ENCODE measurements around the gene CD79B. TPM values are rescaled to one million over a fixed set of nuclear protein-coding genes. Genes with fewer than 3 reads are reported as not detected.

CD79B gene
- not detected in 2 replicates for total RNA-seq
- polyA plus RNA-seq = 0.23 TPM in 1 of 2 replicates, not detected in the other

DNA sequence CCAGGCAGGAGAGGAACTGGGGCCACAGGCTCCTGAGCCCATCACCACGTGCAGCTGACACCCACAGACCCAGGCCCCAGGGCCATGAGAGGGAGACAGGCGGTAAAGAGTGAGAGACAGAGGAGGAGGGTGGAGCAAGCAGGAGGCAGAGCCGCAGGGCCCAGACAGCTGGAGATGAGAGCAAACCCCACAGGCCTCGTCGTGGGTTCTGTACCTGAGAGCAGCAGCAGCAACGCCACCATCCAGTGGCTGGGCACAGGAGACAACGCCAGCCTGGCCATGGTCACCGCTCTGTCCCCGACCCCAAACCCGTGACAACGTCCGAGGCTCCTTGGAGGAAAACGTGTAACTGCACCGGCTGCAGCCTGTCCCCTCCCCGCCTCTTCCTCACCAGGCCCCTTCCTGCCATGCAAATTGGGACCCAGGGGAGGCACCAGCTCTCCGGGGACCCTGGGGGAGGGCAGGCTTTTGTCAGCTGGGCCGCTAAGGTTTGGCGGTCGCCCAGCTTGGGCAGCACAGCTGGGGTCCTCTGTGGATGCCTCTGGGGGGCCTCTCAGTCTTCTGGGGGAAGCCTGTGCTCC is at the start of gene CD79B:
Gene CD79B (minus strand): TSS at position 351 of the 581 bp plus-strand sequence. CDS start 70 bp downstream, at position 281.
- DNase-seq (ENCODE audit: low read depth in 1 of 2, low spot score in 1 of 2) = no peak
- Histone ChIP-seq H3K4me1 (ENCODE audit: low read depth) (no peaks in the 10 kb centered on the region), H3K4me3 (no peak within 1 kb of the TSS), H3K27me3 (no peaks in the 10 kb centered on the region), H3K36me3 (no peaks in the 10 kb centered on the region), H3K9me3 (ENCODE audit: low read depth) (no peaks in the 10 kb centered on the region), H3K27ac (no peak within 1 kb of the TSS)
- TF ChIP-seq CTCF (IDR thresholded peaks at IDR 0.05; ENCODE audit: low read depth, low read length) = no peak

GRCh38 chr17:63978272-63979200 is 46.4 kb upstream of the CD79B start:
- Histone ChIP-seq H3K4me1 (ENCODE audit: low read depth) (no peaks in the 10 kb centered on the region), H3K36me3 (no peaks in the 10 kb centered on the region), H3K9me3 (ENCODE audit: low read depth) (no peaks in the 10 kb centered on the region), H3K27ac (no peak overlapping the region), H3K4me3 (no peak overlapping the region), H3K27me3 (no peaks in the 10 kb centered on the region)
- TF ChIP-seq CTCF (IDR thresholded peaks at IDR 0.05; ENCODE audit: low read depth, low read length) = no peak
- no peak for DNase-seq (ENCODE audit: low read depth in 1 of 2, low spot score in 1 of 2)

- Histone ChIP-seq H3K36me3 (no peaks in the 10 kb centered on the region), H3K27me3 (no peaks in the 10 kb centered on the region), H3K9me3 (ENCODE audit: low read depth) (no peaks in the 10 kb centered on the region), H3K27ac (no peak overlapping the region), H3K4me3 (no peak overlapping the region), H3K4me1 (ENCODE audit: low read depth) (no peaks in the 10 kb centered on the region)
- no peak for DNase-seq (ENCODE audit: low read depth in 1 of 2, low spot score in 1 of 2)
- TF ChIP-seq CTCF (IDR thresholded peaks at IDR 0.05; ENCODE audit: low read depth, low read length) = no peak
Measured at GRCh38 chr17:63976702-63977101, 44.6 kb upstream of the CD79B start.

DNA sequence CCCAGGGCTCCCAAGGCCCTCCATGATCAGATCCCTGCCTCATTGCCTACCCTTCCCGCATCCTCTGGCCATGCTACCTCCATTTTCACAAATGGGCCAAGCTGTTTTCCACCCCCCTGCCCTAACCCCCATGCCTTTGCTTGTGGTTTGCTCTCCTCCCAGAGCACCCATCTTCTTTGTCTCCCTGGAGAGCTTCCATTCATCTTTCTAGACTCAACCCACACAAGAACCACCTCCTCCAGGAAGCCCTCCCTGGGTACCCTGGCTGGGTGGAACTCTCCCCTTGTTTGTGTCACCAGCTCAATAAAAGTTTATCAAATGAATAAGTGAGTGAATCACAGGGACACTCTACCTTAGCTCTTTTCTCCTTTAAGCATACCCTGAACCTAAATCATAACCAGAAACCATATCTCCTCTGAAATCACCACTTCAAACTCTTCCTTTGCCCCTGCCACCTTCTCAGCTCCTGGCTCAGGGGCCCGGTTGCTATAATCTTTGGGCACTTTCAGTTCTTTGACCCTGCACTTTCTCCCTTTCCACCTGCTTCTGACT is 43.5 kb upstream of the CD79B start:
- Histone ChIP-seq H3K36me3 (no peaks in the 10 kb centered on the region), H3K9me3 (ENCODE audit: low read depth) (no peaks in the 10 kb centered on the region), H3K27me3 (no peaks in the 10 kb centered on the region), H3K27ac (no peak overlapping the region), H3K4me3 (no peak overlapping the region), H3K4me1 (ENCODE audit: low read depth) (no peaks in the 10 kb centered on the region)
- no peak for TF ChIP-seq CTCF (IDR thresholded peaks at IDR 0.05; ENCODE audit: low read depth, low read length)
- no peak for DNase-seq (ENCODE audit: low read depth in 1 of 2, low spot score in 1 of 2)

DNA sequence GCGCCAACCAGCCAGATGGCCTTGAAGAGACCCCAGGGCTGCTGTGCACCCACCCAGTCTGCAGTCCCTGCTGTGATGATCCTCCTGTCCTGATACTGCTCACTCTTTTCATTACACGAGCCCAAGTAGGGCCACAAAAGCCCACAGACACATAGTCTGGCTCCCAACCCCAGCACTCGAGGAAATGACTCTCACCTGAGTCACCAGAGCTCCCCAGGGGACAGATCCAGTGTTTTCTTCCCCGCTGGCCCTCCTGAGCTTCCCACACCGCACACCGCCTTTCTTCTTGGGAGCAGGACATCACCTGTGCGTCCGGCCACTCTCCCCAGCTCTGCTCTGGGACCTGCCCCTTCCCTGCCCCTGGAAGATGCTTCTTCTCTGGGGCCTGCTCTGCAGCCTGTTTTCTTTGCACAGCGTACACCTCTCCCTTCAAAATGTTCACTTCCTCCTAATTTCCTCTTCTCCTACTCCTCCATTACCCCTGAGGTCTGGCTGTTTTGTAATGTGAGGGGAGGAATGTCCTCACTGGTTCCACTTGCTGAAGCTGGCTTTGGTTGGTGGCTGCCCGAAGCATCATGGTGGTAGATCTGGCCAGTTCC is 42.6 kb upstream of the CD79B start:
- Histone ChIP-seq H3K4me3 (no peak overlapping the region), H3K36me3 (no peaks in the 10 kb centered on the region), H3K27ac (no peak overlapping the region), H3K4me1 (ENCODE audit: low read depth) (no peaks in the 10 kb centered on the region), H3K27me3 (no peaks in the 10 kb centered on the region), H3K9me3 (ENCODE audit: low read depth) (no peaks in the 10 kb centered on the region)
- TF ChIP-seq CTCF (IDR thresholded peaks at IDR 0.05; ENCODE audit: low read depth, low read length) = no peak
- no peak for DNase-seq (ENCODE audit: low read depth in 1 of 2, low spot score in 1 of 2)

Measured in cardiac muscle cell (in vitro differentiated cells and primary cell).